GM12874 (cell line): ENCODE measurements around the gene CACNA1D.

Experiments used
- TF ChIP-seq, protein P1 (sequence below): IDR thresholded peaks from 2 replicates; pipeline ENCODE4 v1.5.1; 2011; ENCODE audit warnings: low read depth, mild to moderate bottlenecking, control low read depth, low read length, moderate library complexity; ENCODE audit not compliant: insufficient read depth

Gene CACNA1D

GRCh38 chr3:53816425-53816824 is 322.0 kb downstream of the CACNA1D start:
- TF ChIP-seq, protein P1, sequence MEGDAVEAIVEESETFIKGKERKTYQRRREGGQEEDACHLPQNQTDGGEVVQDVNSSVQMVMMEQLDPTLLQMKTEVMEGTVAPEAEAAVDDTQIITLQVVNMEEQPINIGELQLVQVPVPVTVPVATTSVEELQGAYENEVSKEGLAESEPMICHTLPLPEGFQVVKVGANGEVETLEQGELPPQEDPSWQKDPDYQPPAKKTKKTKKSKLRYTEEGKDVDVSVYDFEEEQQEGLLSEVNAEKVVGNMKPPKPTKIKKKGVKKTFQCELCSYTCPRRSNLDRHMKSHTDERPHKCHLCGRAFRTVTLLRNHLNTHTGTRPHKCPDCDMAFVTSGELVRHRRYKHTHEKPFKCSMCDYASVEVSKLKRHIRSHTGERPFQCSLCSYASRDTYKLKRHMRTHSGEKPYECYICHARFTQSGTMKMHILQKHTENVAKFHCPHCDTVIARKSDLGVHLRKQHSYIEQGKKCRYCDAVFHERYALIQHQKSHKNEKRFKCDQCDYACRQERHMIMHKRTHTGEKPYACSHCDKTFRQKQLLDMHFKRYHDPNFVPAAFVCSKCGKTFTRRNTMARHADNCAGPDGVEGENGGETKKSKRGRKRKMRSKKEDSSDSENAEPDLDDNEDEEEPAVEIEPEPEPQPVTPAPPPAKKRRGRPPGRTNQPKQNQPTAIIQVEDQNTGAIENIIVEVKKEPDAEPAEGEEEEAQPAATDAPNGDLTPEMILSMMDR: no peak

DNA sequence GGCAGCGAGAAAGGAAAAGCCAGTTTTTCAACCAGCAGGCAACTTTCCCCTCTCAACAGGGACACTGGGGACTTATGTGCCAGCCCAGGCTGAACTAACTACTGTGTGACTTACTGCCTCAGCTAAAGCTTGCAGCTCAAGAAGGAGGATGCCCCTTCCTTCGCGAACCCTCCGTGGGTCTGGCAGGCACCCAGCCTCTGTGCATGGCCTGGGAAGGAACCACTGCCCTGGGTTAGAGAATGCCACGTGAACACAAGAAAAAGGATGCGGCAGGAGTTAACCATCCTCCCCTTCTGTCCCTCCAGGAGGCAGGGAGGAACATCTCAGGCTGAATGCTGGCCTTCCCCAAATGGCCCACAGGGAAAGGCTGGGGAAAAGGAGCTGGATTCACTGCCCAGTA is 322.8 kb downstream of the CACNA1D start:
- TF ChIP-seq, protein P1: no peak

GRCh38 chr3:53817809-53818208 is 323.4 kb downstream of the CACNA1D start:
- TF ChIP-seq, protein P1: no peak

GRCh38 chr3:53818221-53819162 is 324.1 kb downstream of the CACNA1D start:
- TF ChIP-seq, protein P1: no peak

- TF ChIP-seq, protein P1: no peak
Measured at GRCh38 chr3:53819163-53819868, 324.9 kb downstream of the CACNA1D start.

DNA sequence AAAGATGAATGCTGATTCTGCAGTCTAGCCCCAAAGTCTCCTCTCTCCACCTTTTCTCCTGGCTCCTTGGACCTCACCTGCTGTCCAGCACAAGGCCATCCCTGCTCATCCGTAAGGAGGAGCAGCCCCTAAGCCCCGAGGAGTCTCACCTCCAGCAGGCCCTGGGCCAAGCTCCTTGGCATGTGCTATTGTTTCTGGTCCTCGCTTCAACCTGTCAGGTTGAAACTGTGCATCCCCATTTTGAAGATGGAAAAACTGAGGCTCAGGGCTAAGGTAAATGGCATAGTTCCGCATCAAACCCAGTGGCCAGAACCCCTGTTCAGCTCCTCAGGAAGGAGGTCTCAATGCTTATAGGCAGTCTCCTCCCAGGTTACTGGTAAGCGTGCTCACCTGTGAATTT is 325.7 kb downstream of the CACNA1D start:
- TF ChIP-seq, protein P1: no peak
